PC-9 (cell line): ENCODE results near the gene CRADD.

ENCODE experiments used
- EZH2 ChIP-seq: fragments of 200-600 bp; sonication (generic); IDR thresholded peaks from 2 replicates; pipeline ENCODE4 v1.8.0; 2017; ENCODE audit warnings: antibody characterized with exemption, low read depth
- TF ChIP-seq, protein P1 (sequence below): fragments of 200-600 bp; sonication (generic); conservative IDR thresholded peaks from 2 replicates; pipeline ENCODE4 v1.6.1; 2017; ENCODE audit warnings: mixed run types, antibody characterized with exemption, mild to moderate bottlenecking, moderate library complexity

DNA sequence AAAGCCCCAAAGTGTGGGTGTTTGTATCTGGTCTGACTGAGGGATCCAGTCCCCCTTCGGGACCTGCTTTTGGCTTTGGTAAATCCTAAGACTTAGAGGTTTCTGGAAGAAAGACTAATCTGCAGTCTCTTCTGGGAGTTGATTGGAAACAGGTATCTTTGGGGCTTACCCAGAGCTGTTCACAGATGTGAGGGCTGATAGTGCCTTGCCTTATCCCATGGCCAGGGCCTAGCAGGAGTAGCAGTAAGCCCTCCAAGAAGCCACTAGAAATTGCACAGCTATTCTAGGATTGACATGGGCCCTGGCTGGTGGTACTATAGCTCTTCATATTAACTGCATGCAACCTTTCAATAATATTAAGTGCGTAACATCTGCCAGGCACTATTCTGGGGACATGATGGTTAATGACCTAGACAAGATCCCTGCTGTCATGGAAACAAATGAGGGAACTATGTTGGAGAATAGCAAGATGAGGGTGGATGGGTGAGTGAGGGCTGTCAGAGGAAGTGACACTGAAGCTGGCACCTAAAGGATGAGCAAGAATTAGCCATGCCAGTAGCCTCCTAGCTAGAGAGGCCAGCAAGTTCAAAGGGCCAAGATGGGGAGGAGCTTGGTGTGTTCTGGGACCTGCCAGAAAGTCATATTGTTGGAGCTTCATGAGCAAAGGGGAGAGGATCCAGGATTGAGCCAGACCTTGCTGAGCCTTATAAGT lies 71.7 kb downstream of the CRADD start:
- TF ChIP-seq, protein P1, sequence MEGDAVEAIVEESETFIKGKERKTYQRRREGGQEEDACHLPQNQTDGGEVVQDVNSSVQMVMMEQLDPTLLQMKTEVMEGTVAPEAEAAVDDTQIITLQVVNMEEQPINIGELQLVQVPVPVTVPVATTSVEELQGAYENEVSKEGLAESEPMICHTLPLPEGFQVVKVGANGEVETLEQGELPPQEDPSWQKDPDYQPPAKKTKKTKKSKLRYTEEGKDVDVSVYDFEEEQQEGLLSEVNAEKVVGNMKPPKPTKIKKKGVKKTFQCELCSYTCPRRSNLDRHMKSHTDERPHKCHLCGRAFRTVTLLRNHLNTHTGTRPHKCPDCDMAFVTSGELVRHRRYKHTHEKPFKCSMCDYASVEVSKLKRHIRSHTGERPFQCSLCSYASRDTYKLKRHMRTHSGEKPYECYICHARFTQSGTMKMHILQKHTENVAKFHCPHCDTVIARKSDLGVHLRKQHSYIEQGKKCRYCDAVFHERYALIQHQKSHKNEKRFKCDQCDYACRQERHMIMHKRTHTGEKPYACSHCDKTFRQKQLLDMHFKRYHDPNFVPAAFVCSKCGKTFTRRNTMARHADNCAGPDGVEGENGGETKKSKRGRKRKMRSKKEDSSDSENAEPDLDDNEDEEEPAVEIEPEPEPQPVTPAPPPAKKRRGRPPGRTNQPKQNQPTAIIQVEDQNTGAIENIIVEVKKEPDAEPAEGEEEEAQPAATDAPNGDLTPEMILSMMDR: no peak
- TF ChIP-seq EZH2: no peak
